Neural crest cell (in vitro differentiated cells): ENCODE measurements around the gene ZNF609. TPM values are rescaled to one million over a fixed set of nuclear protein-coding genes. Genes with fewer than 3 reads are reported as not detected.

Source experiments
- DNase-seq: peaks from one replicate; pipeline ENCODE4 v3.0.0; 2021; ENCODE audit warnings: low read depth, mixed read lengths, low spot score
- H3K27ac Mint-ChIP-seq: one replicate; pipeline ENCODE4 v1.8.0; 2021; ENCODE audit warnings: mild to moderate bottlenecking, mixed read lengths; ENCODE audit not compliant: unreplicated experiment
- H3K27me3 Mint-ChIP-seq: 2 replicates; pipeline ENCODE4 v1.8.0; 2021; ENCODE audit warnings: low read depth, mild to moderate bottlenecking, mixed read lengths
- H3K36me3 Mint-ChIP-seq: 2 replicates; pipeline ENCODE4 v1.8.0; 2021; ENCODE audit warnings: low read depth, mild to moderate bottlenecking, mixed read lengths
- H3K4me1 Mint-ChIP-seq: 2 replicates; pipeline ENCODE4 v1.8.0; 2021; ENCODE audit warnings: mixed read lengths
- H3K4me3 Mint-ChIP-seq: one replicate; pipeline ENCODE4 v1.8.0; 2021; ENCODE audit warnings: mild to moderate bottlenecking, mixed read lengths
- H3K9me3 Mint-ChIP-seq: 2 replicates; pipeline ENCODE4 v1.8.0; 2021; ENCODE audit warnings: mixed read lengths
- CTCF ChIP-seq: fragments of 200-600 bp; sonication (generic); conservative IDR thresholded peaks from 2 replicates; pipeline ENCODE4 v1.5.0; 2021; ENCODE audit warnings: antibody characterized with exemption, mild to moderate bottlenecking
- total RNA-seq: library from RNA; stranded (reverse); gene quantifications from 2 replicates; pipeline ENCODE4 v1.2.1, GENCODE V29; 2021

The ZNF609 gene
- total RNA-seq, 1 donor from 2014 or later, result 43.0 TPM

GRCh38 chr15:64426845-64427465 lies 33.4 kb upstream of the ZNF609 start:
- Mint-ChIP-seq H3K27ac (no peak overlapping the region), H3K9me3 (no peaks in the 10 kb centered on the region), H3K36me3 (no peaks in the 10 kb centered on the region), H3K4me1 (peaks cover 12% of the 10 kb centered on the region), H3K4me3 (no peak overlapping the region), H3K27me3 (no peaks in the 10 kb centered on the region)
- TF ChIP-seq CTCF, result peak; percentile 60
- no peak for DNase-seq

GRCh38 chr15:64429448-64429847 lies 30.9 kb upstream of the ZNF609 start:
- Mint-ChIP-seq H3K4me3 (no peak overlapping the region), H3K27ac (no peak overlapping the region), H3K4me1 (peaks cover 12% of the 10 kb centered on the region), H3K9me3 (no peaks in the 10 kb centered on the region), H3K27me3 (no peaks in the 10 kb centered on the region), H3K36me3 (peaks cover 3% of the 10 kb centered on the region)
- no peak for DNase-seq
- no peak for TF ChIP-seq CTCF

DNA sequence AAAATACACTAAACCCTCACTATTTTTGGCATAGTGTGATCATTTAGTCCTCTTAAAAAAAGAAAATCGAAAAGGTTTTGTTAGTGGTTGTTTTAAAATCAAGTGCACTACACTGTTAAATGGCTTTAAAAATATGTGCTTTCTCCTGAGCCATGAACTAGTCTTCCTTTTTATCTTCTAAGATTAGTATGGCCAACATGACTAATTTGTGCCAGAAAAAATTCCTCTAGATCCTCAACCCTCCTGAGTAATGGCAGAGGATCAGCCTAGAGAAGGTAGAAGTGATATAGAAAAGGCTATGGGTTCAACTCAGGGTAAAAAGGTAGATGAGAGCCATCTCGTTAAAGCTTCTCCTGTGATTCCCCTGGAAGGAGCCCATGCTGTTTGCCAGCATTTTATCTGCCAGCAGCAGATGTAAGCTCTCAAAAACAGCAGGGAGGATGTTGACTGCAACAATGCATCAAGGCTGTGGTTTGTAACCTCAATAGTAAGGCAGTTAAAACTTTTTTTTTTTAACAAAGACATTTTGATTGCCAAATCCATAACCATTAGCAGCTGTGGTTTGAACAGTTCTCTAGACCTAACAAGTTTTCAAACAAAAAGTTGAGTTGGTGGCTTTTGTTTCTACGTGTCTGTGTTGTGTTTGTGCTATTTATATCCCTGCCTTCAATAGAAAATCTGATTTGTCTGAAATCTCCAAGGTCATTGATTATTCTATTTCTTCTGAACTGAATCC lies 30.2 kb upstream of the ZNF609 start:
- Mint-ChIP-seq H3K36me3 (peaks cover 4% of the 10 kb centered on the region), H3K4me3 (no peak overlapping the region), H3K4me1 (peaks cover 12% of the 10 kb centered on the region), H3K27ac (peak overlapping the region; percentile 16), H3K9me3 (no peaks in the 10 kb centered on the region), H3K27me3 (no peaks in the 10 kb centered on the region)
- TF ChIP-seq CTCF, result no peak
- no peak for DNase-seq

- Mint-ChIP-seq H3K27ac (no peak overlapping the region), H3K4me1 (no peaks in the 10 kb centered on the region)
Measured at GRCh38 chr15:64437982-64438381, 22.4 kb upstream of the ZNF609 start.

More at GRCh38 chr15:64437982-64438381, 22.4 kb upstream of the ZNF609 start:
- no peak for TF ChIP-seq CTCF
- peaks cover 13% of the 10 kb centered on the region for H3K36me3 Mint-ChIP-seq
- H3K27me3 Mint-ChIP-seq, result no peaks in the 10 kb centered on the region
- H3K9me3 Mint-ChIP-seq, result no peaks in the 10 kb centered on the region
- DNase-seq, result no peak
- no peak overlapping the region for H3K4me3 Mint-ChIP-seq
